GDM1 (cell line): Measurements from ENCODE around the gene ASIC4.

ENCODE experiments used
- DNase-seq: peaks from one replicate; lab custom pipeline; 2025; lab: John Stamatoyannopoulos, UW

The ASIC4 gene

DNA sequence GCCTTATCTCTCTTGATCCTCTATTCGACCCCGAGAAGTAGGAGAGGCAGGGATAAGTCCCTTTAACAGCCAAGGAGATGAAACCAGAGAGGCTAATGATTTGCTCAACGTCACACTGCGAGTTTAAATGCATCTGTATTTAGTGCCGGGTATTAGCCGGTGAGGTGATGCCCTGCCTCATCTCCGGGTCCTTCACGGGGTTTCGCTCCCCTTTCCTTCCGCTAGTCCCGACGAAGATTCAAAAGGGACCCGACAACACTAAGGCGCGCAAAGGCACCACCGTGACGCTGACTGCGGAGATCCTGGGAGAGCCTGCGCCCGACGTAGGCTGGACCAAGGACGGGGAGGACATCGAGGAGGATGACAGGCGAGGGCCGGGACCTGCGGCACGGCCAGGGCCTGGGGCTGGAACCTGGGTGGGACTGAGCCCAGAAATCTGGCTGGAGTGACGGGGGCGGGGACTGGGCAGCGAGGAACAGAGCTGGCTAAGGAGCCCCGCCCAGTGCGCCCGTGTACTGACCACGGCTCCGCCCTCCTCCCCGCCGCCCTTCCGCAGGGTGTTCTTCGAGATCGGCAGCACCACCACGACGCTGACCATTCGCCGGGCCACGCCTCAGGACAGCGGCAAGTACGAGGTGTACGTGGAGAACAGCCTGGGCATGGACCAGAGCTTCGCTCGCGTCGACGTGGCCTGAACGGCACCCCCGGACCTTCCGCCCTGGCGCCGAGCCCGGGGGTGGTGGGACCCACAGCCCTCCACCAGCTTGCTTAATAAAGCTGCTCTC is 16.6 kb upstream of the ASIC4 start:
- no peak for DNase-seq

DNA sequence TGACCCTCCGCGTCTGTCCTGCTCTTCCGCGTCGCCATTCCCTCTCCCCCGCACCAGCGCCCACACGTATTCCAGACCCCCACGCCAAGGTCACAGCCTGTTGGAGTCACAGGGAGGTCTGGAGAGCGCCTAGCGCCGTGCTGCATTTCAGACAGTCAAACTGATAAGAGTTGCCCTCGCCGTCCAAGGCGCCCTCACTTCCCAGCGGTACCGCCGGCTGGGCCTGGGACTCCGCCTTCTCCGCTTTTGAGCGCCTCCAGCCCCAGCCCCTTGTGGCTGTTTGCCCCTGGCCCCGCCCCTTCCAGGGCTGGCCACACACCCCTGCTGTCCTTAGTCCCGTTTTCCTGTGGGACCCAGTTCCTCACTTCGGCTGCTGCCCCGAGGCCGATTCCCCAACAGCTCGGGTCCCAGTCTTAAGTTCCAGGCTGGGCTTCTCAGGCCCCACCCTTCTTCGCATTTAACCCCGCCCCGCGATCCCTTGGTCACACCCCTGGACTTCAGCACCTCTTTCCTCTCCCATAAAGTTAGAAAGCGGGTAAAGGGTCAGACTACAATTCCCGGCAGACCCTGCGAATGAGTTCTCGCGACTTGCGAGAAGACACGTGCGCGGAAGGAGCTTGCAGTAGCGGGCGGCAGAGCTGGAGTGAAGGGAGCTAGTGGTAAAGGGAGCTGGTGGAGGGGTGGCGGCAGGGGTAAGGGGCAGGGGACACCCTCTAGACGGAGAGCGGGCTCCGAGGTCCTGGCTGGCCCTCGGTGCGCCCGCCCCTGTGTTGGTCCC is 15.8 kb upstream of the ASIC4 start, which contains the start of gene GMPPA:
Gene GMPPA, plus strand, starts transcription at position 612 of the 778 bp plus-strand sequence. CDS start 1,085 bp downstream, outside the sequence.
- peak; percentile 90 for DNase-seq

DNA sequence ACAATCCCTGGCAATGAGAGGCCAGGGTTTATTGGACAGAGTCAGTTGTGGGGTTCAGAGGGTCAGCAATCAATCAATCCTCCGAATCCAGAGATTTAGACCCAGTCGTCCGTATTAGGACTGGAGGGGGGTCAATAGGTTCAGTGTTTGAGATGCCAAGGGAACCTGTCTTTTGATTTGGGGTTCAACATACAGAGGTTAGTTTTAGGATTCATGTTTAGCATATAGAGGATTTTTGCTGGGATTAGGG is 15.3 kb upstream of the ASIC4 start:
- no peak for DNase-seq

DNA sequence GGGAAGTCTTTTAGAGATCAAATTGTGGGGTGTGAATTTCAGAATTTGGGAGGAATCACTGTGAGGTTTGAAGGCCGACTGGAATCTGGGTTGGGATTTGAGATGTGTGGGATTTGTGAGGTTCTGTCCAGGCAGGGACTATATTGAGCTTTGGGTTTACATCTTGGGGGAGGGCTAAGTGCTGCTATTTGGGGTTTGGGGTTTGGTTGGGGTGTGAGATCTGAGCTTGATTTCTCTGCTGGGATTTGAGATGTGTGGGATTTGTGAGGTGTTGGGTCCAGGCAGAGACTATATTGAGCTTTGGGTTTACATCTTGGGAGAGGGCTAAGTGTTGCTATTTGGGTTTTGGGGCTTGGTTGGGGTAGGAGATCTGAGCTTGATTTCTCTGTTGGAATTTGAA is 14.7 kb upstream of the ASIC4 start:
- DNase-seq = no peak

DNA sequence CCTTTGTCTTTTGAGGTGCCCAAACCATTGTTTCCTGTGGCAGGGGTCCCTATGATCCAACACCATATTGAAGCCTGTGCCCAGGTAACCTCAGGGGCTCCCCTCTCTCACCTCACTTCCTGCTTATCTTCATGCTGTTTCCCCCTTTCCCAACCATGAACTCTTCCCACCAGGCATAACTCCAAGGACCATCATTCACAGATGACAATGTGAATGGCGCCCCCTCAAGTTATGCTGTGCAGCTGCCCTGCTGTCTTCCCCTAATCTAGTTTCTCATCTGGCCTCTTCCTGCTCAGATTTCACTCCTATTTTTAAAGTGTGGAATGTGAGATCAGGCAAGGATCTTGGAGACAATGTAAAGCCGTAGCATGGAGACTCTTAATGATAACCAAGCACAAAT is 14.1 kb upstream of the ASIC4 start:
- no peak for DNase-seq

DNA sequence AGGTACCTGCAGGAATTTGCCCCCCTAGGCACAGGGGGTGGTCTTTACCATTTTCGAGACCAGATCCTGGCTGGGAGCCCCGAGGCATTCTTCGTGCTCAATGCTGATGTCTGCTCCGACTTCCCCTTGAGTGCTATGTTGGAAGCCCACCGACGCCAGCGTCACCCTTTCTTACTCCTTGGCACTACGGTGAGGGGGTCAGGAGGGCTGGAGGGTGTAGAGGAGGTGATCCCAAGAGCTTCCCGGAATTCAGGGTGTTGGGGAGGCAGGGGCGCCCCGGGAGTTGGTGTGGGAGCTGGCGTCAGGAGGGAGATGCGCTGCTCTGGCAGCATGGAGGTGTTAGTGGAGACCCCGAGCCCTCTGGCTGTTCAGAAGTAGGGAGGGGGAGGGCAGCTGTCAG is 12.4 kb upstream of the ASIC4 start:
- DNase-seq = no peak

DNA sequence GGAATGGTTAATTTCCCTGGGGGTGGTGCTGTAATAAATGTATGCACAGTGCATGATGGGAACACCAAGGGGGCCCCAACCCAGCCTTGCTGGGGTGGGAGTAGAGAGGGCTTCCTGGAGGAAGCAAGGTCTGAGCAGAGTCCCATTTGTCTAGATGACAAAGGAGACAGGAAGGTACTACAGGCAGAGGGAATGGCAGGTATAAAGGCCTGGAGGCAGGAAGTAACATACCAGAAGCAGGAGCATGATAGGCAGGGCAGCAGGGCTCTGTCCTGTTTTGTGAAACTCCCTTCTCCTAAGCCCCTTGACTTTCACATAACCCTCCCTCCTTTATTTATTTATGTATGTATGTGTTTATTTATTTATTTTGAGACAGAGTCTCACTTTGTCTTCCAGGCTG is 11.7 kb upstream of the ASIC4 start:
- DNase-seq = no peak

DNA sequence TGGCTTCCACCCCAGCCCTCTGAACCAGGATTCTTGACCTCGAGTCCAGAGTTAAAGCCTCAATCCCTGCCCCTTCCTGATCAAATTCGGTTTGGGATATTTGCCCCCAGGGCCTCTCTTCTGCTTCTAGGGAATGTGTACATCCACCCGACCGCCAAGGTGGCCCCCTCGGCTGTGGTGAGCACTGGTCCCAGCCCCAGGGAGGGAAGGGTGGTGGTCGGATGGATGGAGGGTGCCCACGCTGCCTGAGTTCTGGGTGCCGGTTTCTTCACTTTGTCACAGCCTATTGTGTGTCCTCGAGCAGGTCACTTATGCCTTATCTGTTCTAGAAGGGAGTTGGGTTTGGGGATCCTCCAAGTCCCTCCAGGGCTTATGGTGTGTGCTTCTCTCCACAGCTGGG is 8.7 kb upstream of the ASIC4 start:
- DNase-seq = no peak

DNA sequence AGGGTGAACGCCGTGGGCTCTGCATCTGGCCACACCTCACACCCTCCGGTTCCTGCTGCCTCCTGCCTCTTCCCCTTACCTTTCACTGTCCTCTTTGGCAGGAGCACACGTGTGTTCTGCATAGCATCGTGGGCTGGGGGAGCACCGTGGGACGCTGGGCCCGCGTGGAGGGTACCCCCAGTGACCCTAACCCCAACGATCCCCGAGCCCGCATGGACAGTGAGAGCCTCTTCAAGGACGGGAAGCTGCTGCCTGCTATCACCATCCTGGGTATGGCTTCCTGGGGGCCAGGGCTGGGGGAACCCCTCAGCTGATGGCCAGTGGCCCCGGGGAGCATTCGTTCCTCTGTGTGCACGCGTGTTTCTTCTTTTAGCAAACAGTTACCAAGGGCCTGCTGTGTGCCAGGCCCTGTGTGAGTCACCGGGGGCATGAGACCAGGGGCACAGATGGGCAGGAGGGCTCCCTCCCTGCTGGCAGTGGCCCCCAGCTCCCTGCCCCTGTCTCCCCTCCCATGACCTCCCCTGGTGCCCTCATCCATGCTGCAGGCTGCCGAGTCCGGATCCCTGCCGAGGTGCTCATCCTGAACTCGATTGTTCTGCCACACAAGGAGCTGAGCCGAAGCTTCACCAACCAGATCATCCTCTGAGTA is 8.0 kb upstream of the ASIC4 start:
- no peak for DNase-seq

DNA sequence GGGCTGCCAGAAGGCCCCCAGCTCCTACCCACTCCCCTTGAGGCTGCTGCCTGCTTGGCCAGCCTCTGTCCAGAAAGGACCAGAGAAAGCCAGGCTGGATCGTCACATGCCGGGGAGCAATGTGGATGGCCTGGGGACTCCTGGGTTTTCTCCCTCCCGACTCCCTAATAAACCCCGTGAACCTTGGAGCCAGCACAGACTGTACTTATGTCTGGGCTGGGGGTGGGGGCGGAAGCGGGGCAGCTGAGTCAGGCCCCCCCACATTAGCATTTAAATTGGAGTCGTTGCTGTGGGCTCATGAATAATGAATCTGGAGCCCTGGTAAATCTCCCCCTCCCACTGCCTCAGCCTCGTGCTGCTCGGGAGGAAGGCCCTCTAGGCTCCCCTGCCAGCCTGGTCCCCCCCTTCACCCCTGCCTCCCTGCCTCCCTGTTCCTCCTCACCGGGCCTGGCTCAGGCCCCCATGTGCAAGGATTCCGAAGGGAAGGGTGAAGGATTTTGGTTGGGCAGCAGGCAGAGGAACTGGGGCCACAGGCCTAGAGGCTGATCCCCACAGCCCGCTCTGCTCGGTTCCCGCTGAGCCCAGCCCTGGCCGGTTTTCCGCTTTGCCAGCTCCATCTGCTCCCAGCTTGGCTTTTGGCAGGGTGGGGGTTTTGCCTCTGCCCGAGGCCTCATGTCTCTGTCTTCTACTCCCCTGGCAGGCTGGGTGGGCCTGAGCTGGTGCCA is 7.3 kb upstream of the ASIC4 start:
- no peak for DNase-seq

DNA sequence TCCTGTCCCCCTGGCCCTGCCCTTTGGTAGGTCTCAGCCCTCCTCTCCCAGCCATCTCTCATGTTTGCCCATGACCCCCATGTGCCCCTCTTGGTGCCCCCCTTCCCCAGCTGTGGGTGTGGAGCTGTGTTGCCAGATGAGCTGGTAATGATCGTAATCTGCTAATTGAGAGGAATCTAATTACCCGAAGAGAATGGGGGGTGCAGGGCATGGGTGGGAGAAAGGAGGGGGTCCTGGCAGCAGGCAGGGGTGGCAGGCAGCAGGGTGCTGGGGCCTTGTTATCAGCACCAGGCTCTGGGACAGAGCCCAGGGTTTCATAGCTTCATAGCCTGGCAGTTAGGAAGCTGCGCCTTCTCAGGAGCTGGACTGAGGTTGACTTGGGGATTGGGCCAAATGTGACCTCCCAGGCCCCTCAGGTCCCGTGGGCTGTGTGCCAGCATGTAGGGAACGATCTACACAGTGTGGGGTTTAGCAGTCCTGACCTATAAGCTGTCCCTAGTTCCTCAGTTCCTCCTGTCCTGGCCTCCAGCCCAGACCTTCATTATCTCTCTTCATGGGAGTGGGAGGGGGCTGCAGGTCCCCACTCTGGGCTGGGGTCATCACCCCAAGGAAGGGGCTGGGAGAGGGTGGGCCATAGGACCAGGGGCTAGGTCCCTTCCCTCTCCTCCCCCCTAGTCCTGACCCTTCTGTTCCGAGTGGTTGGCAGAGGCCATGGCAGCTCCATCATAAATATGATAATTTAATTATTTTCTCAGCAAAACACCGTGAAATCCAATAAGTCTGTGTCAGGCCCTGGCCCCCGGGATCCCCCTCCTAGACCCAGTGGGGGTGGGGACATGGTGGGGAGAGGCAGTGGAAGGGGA is 6.5 kb upstream of the ASIC4 start:
- no peak for DNase-seq

DNA sequence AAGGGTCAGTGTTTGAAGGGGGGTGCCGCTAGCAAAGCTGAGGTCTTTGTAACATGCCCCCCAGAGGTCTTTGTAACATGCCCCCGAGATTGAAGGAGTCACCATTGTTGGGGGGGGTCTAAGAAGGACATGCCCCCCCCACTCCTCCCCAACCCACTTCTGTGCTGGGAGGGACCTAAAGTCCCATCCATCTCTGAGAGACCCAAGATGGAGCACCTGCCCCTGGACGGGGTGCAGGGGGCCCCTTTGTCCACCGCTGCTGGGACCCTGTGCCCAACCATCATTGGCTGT is 5.9 kb upstream of the ASIC4 start:
- DNase-seq = no peak

DNA sequence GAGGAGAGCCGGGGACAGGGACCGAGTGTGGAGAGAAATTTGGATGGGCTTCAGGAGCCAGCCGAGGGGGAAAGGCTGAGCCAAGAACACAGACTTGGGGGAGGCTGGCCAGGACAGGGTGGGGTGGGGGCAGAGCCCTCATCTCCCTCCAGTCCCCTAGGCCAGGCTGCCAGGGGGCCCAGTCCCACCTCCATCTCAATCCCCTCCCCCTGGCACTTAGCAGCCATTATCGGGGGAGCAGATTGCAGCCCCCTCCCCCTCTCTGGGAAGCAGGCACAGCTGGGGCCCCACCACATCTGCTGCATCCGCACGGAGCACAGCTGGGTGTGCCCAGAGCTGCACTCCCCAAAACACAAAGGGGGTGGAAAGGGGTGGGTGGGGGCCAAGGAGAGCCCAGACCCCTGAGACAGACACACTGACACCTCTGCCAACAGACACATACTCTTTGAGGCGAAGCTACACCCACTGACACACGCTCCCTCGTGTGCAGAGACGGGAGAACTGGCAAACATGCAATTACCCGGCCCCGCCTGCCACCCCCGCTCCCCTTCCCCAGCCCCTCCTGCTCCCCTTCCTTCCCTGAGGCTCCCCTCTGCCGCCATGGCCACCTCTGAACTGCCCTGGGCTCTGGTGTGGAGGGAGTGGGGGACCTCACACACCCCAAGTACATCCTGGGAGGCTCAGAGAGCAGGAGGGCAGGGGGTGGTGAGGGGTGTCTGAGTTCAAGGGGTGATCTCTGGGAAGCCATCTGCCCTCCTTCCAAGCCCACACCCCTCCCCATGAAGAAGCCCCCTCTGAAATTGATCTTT is 5.1 kb upstream of the ASIC4 start:
- no peak for DNase-seq

DNA sequence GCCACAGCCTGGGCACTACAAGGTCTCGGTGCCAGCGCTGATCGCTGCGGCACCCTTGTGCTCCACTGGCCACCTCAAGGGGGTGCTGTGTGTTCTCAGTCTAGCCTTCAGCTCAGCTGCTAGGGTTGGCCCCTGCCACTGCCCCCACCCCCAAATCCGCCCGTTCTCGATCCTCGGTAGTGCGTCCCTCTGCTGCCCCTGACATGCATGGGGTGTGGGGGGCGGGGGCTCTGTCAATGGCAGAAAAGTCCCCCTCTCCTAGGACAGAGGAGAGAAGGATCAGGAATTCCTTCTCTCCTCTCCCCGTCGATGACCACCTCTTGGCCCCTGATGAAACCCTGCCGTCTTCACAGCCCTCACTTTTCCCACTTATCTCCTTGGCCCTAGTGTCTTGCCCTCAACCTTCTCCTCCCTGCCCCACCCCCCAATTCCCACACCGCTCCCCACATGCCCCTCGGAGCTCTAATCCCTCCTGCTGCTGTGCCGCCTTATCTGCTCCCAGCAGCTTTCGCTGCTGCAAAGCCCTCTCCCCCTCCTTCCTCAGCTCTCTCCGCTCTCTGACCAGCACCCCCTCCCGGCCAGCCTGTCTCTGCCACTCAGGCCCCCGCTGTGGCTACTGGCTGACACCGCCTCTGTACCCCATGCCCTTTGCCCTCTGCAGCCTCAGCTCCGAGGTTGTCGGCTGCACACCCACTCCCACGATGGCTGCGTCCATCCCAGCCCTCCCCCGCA is 4.3 kb upstream of the ASIC4 start:
- peak; percentile 23 for DNase-seq

DNA sequence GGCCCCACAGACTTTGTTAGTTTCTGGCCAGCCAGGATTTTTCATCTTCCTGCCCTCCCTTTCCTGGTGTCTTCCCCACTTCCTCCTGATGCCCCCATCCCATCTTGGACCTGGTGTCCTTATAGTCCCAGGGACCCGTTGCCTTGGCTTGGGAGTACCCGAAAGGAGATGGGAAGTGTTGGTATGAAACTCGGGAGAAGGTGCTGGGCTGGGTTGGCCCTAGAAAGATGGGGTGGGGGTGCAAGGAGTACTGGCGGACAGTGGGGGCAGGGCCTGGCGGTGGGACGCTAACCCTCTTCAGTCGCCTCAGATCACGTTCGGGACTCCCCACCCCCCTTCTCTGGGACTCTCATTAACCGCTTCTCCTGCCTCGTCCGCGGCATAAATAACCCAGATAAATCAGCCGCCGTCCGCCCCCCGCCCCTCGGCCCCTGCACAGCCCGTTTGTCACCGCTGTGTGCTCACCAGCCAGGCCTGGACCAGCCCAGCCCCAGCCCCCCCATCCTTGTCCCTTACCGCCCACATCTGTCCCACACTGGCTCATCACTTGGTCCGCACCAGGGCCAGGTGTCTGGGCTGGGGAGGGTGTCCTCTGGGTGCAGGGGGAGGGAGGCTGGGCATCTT is 3.7 kb upstream of the ASIC4 start:
- no peak for DNase-seq

DNA sequence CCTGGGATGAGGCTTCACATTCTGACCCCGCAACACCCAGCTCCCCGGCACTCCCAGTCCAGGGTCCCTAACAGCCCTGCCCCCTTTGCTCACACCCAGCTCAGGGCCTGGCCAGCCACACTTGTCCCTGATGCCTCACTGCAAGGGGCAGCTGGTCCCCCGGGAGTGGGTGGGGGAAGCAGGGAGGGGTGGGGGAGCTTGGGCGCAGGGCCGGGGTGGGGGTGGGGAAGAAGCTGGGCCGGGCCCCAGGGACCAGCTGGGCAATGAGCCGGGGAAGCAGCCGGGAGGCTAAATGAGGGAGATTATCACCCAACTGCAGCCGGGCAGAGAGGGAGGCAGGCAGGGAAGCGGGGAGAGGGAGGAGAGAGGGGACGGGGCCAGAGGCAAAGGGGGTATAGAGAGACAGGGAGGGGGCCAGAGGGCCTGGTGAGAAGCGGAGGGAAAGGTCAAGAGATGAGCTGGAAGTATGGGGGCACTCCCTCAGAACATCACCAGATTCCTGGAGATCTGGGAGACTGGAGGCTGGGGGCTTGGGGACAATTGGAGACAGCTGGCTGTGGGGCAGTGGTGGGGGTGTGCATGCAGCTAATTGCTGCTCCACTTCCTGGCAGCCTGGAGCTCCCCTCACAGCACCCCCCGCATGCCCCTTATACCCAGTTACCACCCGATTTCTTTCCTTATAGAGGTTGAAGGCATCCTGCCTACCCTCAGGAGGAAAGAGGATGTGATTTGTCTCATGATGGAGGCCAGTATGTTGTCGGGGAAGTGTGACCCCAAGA is 2.5 kb upstream of the ASIC4 start:
- no peak for DNase-seq

DNA sequence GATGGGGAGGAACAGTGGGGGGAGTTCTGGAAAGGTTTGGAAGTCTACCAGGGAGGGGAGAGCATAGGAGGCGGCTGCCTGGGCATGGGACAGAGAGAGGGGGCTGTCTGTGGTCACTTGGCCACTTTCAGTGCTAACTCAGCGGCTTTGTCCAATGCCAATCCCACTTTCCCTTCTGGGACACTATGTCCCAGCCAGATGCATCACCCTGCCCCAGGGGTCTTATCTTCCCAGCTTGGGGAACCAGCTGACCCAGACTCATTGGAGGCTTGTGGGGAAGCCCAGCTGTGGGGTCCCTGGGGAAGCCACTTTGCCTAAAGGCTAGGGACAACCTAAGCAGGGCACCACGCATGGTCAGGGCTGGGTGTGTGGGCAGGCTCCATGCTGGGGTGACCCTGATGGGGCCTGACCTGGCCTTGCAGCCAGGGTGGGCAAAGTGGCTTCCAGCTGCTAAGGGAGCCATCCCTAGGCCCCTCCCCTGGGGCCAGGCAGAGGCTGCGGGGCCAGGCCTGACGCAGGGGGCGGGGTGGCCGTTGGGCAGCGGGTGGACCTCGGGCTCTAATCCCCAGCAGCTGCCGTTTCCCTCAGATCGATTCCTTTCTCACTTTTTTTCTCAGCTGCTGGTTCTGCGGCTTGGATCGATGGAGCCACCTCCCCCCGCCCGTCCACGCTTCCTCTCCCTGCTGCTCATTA is 1.6 kb upstream of the ASIC4 start:
- DNase-seq = no peak

DNA sequence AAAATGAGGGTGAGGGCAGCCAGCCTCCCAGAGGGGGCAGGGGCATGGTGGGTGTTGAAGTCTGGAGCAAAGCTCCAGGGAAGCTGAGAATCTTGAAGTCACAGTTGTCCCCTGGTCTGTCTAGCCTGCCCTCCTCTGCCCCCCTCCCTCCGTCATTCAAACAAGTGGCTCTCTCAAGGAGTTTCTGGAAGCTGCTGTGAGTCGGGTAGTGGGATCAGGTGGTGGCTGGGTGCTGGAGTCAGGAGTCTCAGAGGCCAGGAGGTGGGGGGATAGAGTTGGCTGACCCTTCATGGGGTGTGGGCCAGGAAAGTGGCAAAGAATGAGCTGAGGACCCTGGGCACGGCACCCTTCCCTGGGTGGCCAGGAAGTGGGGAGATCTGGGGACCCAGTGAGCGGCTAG is 495 bp upstream of the ASIC4 start:
- no peak for DNase-seq
